HEK293 (cell line): ENCODE measurements around the gene KCNK18.

Source experiments
- KLF16 ChIP-seq: fragments of 450-650 bp; formaldehyde crosslinking; IDR thresholded peaks from 2 replicates; pipeline ENCODE4 v1.5.1; 2017; ENCODE audit warnings: missing biosample characterization, missing genetic modification characterization
- MZF1 ChIP-seq: fragments of 450-650 bp; formaldehyde crosslinking; IDR thresholded peaks from 2 replicates; pipeline ENCODE4 v1.5.1; 2017; ENCODE audit warnings: missing biosample characterization, missing genetic modification characterization, borderline replicate concordance
- SCRT1 ChIP-seq: fragments of 450-650 bp; formaldehyde crosslinking; IDR thresholded peaks from 2 replicates; pipeline ENCODE4 v1.5.1; 2016; ENCODE audit warnings: missing biosample characterization, missing genetic modification characterization, borderline replicate concordance
- SP2 ChIP-seq: fragments of 450-650 bp; formaldehyde crosslinking; IDR thresholded peaks from 2 replicates; pipeline ENCODE4 v1.5.1; 2016; ENCODE audit warnings: missing biosample characterization, missing genetic modification characterization
- TCF7L2 ChIP-seq: IDR thresholded peaks from 2 replicates; pipeline ENCODE4 v1.6.1; 2011; ENCODE audit warnings: low read depth, mild to moderate bottlenecking, inconsistent platforms, low read length, moderate library complexity, borderline replicate concordance
- ZEB2 ChIP-seq: fragments of 450-650 bp; formaldehyde crosslinking; IDR thresholded peaks from 2 replicates; pipeline ENCODE4 v1.5.1; 2016; ENCODE audit warnings: missing biosample characterization, missing genetic modification characterization
- ZIC2 ChIP-seq: fragments of 450-650 bp; formaldehyde crosslinking; IDR thresholded peaks from 2 replicates; pipeline ENCODE4 v1.5.1; 2016; ENCODE audit warnings: missing biosample characterization, missing genetic modification characterization
- ZNF19 ChIP-seq: fragments of 450-650 bp; formaldehyde crosslinking; IDR thresholded peaks from 2 replicates; pipeline ENCODE4; 2016; ENCODE audit warnings: missing biosample characterization, missing genetic modification characterization, low read depth
- ZNF2 ChIP-seq: fragments of 450-650 bp; formaldehyde crosslinking; IDR thresholded peaks from 2 replicates; pipeline ENCODE4 v1.5.1; 2016; ENCODE audit warnings: missing biosample characterization, missing genetic modification characterization
- ZNF239 ChIP-seq: fragments of 450-650 bp; formaldehyde crosslinking; IDR thresholded peaks from 2 replicates; pipeline ENCODE4 v1.5.1; 2016; ENCODE audit warnings: missing biosample characterization, missing genetic modification characterization
- ZNF391 ChIP-seq: fragments of 450-650 bp; formaldehyde crosslinking; IDR thresholded peaks from 2 replicates; pipeline ENCODE4 v1.5.1; 2016; ENCODE audit warnings: low read depth, missing biosample characterization, missing genetic modification characterization, borderline replicate concordance
- ZNF610 ChIP-seq: fragments of 450-650 bp; formaldehyde crosslinking; IDR thresholded peaks from 2 replicates; pipeline ENCODE4 v1.5.1; 2016; ENCODE audit warnings: missing biosample characterization, missing genetic modification characterization, borderline replicate concordance
- ZNF76 ChIP-seq: fragments of 450-650 bp; formaldehyde crosslinking; IDR thresholded peaks from 2 replicates; pipeline ENCODE4; 2016; ENCODE audit warnings: low read depth, missing biosample characterization, missing genetic modification characterization, borderline replicate concordance
- ZNF843 ChIP-seq: fragments of 450-650 bp; formaldehyde crosslinking; IDR thresholded peaks from 2 replicates; pipeline ENCODE4 v1.5.1; 2016; ENCODE audit warnings: missing biosample characterization, missing genetic modification characterization
- ZSCAN30 ChIP-seq: fragments of 450-650 bp; IDR thresholded peaks from 2 replicates; pipeline ENCODE4 v1.5.1; 2018; ENCODE audit warnings: missing biosample characterization, mild to moderate bottlenecking, missing genetic modification characterization, moderate library complexity
- TF ChIP-seq, protein P1 (sequence below): fragments of 450-650 bp; formaldehyde crosslinking; IDR thresholded peaks from 2 replicates; pipeline ENCODE4 v1.5.1; 2016; ENCODE audit warnings: missing biosample characterization, missing genetic modification characterization
- TF ChIP-seq, protein P2 (sequence below): fragments of 450-650 bp; formaldehyde crosslinking; IDR thresholded peaks from 2 replicates; pipeline ENCODE4 v1.5.1; 2016; ENCODE audit warnings: missing biosample characterization, missing genetic modification characterization
- TF ChIP-seq, protein P3 (sequence below): fragments of 450-650 bp; formaldehyde crosslinking; IDR thresholded peaks from 2 replicates; pipeline ENCODE4 v1.5.1; 2016; ENCODE audit warnings: missing biosample characterization, missing genetic modification characterization
- TF ChIP-seq, protein P4 (sequence below): fragments of 450-650 bp; formaldehyde crosslinking; IDR thresholded peaks from 2 replicates; pipeline ENCODE4 v1.5.1; 2016; ENCODE audit warnings: missing biosample characterization, missing genetic modification characterization
- TF ChIP-seq, protein P5 (sequence below): fragments of 450-650 bp; formaldehyde crosslinking; IDR thresholded peaks from 2 replicates; pipeline ENCODE4 v1.5.1; 2016; ENCODE audit warnings: missing biosample characterization, missing genetic modification characterization
- TF ChIP-seq, protein P6 (sequence below): fragments of 450-650 bp; formaldehyde crosslinking; IDR thresholded peaks from 2 replicates; pipeline ENCODE4 v1.5.1; 2017; ENCODE audit warnings: missing biosample characterization, missing genetic modification characterization
- TF ChIP-seq, protein P7 (sequence below): fragments of 450-650 bp; formaldehyde crosslinking; optimal IDR thresholded peaks from 2 replicates; pipeline ENCODE3; 2016; ENCODE audit warnings: missing biosample characterization, mild to moderate bottlenecking, missing genetic modification characterization
- TF ChIP-seq, protein P8 (sequence below): fragments of 450-650 bp; IDR thresholded peaks from 2 replicates; pipeline ENCODE4 v1.5.1; 2018; ENCODE audit warnings: missing biosample characterization, mild to moderate bottlenecking, missing genetic modification characterization

The KCNK18 gene

DNA sequence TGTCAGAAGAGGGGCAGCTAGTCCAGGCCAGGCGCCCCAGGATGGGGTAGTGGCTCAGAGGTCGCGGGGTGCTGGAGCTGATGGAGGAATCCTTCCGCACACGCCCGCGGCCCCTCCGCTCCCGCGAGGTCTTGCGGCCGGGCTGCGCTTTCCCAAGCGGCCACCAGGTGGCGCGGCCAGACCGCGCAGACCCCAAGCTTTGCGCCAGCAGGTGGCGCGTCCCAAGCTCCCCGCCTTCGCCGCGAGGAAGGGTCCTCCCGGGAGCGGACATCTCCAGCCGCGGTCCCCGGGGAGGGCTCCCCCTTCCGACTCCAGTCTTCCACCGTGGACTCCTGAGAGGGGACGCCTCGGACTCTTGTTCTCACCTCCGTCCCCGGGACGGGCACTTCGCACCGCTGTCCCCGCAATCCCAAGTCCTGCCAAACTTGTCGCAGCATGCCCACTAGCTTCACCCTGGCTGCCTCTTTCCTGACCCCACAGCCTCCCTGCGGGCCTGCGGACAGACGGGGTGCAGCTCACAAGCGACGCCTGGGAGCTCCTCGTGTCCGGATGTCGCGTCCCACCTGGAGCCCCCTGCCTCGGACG is 19.4 kb downstream of the KCNK18 start (continued):
- TF ChIP-seq, protein P1, sequence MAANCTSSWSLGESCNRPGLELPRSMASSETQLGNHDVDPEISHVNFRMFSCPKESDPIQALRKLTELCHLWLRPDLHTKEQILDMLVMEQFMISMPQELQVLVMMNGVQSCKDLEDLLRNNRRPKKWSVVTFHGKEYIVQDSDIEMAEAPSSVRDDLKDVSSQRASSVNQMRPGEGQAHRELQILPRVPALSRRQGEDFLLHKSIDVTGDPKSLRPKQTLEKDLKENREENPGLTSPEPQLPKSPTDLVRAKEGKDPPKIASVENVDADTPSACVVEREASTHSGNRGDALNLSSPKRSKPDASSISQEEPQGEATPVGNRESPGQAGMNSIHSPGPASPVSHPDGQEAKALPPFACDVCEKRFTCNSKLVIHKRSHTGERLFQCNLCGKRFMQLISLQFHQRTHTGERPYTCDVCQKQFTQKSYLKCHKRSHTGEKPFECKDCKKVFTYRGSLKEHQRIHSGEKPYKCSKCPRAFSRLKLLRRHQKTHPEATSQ (tag by site-specific recombination): 0 out of 2 replicates have a peak, but pooled peaks have one; percentile 67
- TF ChIP-seq, protein P2, sequence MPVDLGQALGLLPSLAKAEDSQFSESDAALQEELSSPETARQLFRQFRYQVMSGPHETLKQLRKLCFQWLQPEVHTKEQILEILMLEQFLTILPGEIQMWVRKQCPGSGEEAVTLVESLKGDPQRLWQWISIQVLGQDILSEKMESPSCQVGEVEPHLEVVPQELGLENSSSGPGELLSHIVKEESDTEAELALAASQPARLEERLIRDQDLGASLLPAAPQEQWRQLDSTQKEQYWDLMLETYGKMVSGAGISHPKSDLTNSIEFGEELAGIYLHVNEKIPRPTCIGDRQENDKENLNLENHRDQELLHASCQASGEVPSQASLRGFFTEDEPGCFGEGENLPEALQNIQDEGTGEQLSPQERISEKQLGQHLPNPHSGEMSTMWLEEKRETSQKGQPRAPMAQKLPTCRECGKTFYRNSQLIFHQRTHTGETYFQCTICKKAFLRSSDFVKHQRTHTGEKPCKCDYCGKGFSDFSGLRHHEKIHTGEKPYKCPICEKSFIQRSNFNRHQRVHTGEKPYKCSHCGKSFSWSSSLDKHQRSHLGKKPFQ (tag by site-specific recombination): no peak; the same call in 1 of the 2 replicates
- TF ChIP-seq ZNF843 (peak; percentile 68; the same call in 1 of the 2 replicates), ZNF391 (tag by site-specific recombination) (peak; percentile 80; the same call in 1 of the 2 replicates), ZIC2 (peak; percentile 86), ZSCAN30 (tag by site-specific recombination) (peak; percentile 80), TCF7L2 (no peak), ZNF19 (tag by site-specific recombination) (no peak), ZEB2 (tag by site-specific recombination) (peak; percentile 82), MZF1 (0 out of 2 replicates have a peak, but pooled peaks have one; percentile 23), ZNF239 (tag by site-specific recombination) (no peak), SCRT1 (no peak), SP2 (tag by site-specific recombination) (no peak), ZNF76 (peak; percentile 42; the same call in 1 of the 2 replicates), ZNF610 (peak; percentile 77), KLF16 (tag by site-specific recombination) (peak; percentile 65), ZNF2 (peak; percentile 98)
- TF ChIP-seq, protein P3, sequence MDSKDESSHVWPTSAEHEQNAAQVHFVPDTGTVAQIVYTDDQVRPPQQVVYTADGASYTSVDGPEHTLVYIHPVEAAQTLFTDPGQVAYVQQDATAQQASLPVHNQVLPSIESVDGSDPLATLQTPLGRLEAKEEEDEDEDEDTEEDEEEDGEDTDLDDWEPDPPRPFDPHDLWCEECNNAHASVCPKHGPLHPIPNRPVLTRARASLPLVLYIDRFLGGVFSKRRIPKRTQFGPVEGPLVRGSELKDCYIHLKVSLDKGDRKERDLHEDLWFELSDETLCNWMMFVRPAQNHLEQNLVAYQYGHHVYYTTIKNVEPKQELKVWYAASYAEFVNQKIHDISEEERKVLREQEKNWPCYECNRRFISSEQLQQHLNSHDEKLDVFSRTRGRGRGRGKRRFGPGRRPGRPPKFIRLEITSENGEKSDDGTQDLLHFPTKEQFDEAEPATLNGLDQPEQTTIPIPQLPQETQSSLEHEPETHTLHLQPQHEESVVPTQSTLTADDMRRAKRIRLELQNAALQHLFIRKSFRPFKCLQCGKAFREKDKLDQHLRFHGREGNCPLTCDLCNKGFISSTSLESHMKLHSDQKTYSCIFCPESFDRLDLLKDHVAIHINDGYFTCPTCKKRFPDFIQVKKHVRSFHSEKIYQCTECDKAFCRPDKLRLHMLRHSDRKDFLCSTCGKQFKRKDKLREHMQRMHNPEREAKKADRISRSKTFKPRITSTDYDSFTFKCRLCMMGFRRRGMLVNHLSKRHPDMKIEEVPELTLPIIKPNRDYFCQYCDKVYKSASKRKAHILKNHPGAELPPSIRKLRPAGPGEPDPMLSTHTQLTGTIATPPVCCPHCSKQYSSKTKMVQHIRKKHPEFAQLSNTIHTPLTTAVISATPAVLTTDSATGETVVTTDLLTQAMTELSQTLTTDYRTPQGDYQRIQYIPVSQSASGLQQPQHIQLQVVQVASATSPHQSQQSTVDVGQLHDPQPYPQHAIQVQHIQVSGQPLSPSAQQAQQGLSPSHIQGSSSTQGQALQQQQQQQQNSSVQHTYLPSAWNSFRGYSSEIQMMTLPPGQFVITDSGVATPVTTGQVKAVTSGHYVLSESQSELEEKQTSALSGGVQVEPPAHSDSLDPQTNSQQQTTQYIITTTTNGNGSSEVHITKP (tag by site-specific recombination): peak; percentile 87
- TF ChIP-seq, protein P4, sequence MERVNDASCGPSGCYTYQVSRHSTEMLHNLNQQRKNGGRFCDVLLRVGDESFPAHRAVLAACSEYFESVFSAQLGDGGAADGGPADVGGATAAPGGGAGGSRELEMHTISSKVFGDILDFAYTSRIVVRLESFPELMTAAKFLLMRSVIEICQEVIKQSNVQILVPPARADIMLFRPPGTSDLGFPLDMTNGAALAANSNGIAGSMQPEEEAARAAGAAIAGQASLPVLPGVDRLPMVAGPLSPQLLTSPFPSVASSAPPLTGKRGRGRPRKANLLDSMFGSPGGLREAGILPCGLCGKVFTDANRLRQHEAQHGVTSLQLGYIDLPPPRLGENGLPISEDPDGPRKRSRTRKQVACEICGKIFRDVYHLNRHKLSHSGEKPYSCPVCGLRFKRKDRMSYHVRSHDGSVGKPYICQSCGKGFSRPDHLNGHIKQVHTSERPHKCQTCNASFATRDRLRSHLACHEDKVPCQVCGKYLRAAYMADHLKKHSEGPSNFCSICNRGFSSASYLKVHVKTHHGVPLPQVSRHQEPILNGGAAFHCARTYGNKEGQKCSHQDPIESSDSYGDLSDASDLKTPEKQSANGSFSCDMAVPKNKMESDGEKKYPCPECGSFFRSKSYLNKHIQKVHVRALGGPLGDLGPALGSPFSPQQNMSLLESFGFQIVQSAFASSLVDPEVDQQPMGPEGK (tag by site-specific recombination): peak; percentile 77
- TF ChIP-seq, protein P5, sequence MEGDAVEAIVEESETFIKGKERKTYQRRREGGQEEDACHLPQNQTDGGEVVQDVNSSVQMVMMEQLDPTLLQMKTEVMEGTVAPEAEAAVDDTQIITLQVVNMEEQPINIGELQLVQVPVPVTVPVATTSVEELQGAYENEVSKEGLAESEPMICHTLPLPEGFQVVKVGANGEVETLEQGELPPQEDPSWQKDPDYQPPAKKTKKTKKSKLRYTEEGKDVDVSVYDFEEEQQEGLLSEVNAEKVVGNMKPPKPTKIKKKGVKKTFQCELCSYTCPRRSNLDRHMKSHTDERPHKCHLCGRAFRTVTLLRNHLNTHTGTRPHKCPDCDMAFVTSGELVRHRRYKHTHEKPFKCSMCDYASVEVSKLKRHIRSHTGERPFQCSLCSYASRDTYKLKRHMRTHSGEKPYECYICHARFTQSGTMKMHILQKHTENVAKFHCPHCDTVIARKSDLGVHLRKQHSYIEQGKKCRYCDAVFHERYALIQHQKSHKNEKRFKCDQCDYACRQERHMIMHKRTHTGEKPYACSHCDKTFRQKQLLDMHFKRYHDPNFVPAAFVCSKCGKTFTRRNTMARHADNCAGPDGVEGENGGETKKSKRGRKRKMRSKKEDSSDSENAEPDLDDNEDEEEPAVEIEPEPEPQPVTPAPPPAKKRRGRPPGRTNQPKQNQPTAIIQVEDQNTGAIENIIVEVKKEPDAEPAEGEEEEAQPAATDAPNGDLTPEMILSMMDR (tag by site-specific recombination): peak; percentile 100
- TF ChIP-seq, protein P6, sequence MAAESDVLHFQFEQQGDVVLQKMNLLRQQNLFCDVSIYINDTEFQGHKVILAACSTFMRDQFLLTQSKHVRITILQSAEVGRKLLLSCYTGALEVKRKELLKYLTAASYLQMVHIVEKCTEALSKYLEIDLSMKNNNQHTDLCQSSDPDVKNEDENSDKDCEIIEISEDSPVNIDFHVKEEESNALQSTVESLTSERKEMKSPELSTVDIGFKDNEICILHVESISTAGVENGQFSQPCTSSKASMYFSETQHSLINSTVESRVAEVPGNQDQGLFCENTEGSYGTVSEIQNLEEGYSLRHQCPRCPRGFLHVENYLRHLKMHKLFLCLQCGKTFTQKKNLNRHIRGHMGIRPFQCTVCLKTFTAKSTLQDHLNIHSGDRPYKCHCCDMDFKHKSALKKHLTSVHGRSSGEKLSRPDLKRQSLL (tag by site-specific recombination): peak; percentile 60; the same call in 1 of the 2 replicates
- TF ChIP-seq, protein P7, sequence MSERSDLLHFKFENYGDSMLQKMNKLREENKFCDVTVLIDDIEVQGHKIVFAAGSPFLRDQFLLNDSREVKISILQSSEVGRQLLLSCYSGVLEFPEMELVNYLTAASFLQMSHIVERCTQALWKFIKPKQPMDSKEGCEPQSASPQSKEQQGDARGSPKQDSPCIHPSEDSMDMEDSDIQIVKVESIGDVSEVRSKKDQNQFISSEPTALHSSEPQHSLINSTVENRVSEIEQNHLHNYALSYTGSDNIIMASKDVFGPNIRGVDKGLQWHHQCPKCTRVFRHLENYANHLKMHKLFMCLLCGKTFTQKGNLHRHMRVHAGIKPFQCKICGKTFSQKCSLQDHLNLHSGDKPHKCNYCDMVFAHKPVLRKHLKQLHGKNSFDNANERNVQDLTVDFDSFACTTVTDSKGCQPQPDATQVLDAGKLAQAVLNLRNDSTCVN: peak; percentile 84
- TF ChIP-seq, protein P8, sequence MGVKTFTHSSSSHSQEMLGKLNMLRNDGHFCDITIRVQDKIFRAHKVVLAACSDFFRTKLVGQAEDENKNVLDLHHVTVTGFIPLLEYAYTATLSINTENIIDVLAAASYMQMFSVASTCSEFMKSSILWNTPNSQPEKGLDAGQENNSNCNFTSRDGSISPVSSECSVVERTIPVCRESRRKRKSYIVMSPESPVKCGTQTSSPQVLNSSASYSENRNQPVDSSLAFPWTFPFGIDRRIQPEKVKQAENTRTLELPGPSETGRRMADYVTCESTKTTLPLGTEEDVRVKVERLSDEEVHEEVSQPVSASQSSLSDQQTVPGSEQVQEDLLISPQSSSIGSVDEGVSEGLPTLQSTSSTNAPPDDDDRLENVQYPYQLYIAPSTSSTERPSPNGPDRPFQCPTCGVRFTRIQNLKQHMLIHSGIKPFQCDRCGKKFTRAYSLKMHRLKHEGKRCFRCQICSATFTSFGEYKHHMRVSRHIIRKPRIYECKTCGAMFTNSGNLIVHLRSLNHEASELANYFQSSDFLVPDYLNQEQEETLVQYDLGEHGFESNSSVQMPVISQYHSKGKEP (tag by site-specific recombination): peak; percentile 32; the same call in 1 of the 2 replicates
